Retinal pigment epithelial cell (primary cell): ENCODE results near the gene BSDC1.
"Not testable (repeated sequence)": the region's sequence is repeated elsewhere in the genome, so short reads cannot be mapped to it uniquely, and the experiment has no call there.

Experiments used
- DNase-seq: peaks from one replicate; pipeline ENCODE4 v3.0.0-alpha.2; 2010; ENCODE audit warnings: low read depth
- H3K4me3 ChIP-seq: 2 replicates; pipeline ENCODE4 v1.5.1; 2011; ENCODE audit warnings: mild to moderate bottlenecking, low read length, control low read depth, moderate library complexity
- CTCF ChIP-seq: conservative IDR thresholded peaks from 2 replicates; pipeline ENCODE4 v1.5.1; 2011; ENCODE audit warnings: low read depth, low read length, control low read depth, inconsistent platforms

Gene BSDC1

DNA sequence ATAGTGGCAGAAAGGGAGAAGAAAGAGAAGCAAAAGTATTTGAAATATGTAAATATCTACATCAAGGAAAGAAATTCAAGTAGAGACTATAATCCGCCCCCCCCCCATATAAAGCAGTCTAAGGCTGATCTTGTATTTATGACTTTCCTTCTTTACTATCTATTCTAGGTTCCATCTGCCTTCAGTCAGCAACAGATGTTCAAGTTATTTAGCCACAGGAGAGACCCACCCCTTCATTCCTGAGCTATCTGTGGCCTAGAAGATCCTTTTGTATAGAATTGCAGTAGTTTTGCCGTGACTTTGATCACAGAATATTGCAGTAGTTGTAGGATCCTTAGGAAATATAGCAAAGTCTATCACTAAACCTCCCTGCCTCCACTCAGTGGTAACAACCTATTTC, 10.7 kb upstream of the BSDC1 start:
- H3K4me3 ChIP-seq, result no peak overlapping the region
- no peak for DNase-seq
- no peak for TF ChIP-seq CTCF

DNA sequence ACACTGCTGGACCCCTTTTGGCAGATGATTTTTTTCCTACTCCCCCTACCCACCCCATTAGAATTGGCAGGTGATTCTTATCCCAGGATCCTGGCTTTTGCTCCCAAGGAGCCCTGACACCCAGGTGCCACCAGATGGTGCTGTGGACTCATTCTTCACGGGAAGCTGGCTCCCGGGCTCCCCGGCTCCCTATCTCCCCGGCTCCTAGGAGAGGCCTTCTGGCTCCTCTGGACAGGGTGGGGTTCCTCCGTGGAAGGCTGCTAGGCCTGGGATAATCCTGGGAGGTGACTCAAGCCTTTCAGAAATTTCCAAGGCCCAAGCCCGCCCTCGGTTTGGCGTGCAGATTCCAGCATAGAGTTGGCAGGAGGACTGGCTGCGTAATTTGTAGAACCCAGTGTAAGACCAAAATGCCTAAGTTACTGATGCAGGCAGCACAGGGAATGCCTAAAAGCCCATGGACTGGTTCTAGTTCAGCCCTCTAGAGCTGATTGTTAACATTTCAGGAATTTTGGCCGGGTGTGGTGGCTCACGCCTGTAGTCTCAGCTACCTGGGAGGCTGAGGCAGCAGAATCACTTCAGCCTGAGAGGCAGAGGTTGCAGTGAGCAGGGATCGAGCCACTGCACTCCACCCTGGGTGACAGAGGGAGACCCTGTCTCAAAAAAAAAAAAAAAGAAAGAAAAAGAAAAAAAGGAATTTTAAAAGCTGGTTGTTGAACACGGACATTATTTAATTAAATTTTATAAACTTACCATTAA, 6.8 kb upstream of the BSDC1 start:
- TF ChIP-seq CTCF, result peak; percentile 96
- no peak overlapping the region for H3K4me3 ChIP-seq
- peak; percentile 72 for DNase-seq

- no peak overlapping the region for H3K4me3 ChIP-seq
- no peak for DNase-seq
- TF ChIP-seq CTCF, result no peak
Observed at GRCh38 chr1:32399843-32400242, 5.6 kb upstream of the BSDC1 start.

DNA sequence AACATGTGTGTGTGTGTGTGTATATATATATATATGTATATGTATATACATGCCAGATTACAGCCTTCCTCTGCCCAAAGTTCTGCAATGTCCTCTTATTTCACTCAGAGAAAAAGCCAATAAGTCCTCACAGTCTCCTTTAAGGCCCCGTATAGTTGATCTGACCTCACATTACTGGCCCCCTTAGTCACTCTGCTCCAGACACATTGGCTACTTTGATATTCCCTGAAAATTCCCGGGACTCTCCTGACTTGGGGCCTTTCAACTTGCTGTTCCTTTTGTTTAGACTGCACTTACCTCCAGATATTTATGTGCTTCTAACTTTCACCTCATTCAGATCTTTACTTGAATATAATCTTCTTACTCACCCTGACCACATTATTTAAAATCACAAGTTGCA, 4.2 kb upstream of the BSDC1 start:
- no peak for TF ChIP-seq CTCF
- no peak for DNase-seq

DNA sequence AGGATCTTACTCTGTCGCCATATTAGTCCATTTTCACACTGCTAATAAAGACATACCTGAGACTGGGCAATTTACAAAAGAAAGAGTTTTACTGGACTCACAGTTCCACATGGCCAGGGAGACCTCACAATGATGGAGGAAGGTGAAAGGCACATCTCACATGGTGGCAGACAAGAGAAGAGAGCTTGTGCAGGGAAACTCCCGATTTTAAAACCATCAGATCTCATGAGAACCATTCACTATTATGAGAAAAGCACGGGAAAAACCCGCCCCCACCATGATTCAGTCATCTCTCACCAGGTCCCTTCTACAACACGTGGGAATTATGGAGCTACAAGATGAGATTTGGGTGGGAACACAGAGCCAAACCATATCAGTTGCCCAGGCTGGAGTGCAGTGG, 2.3 kb upstream of the BSDC1 start:
- H3K4me3 ChIP-seq, DNase-seq: not testable (repeated sequence)

More for the DNA sequence above, 4.2 kb upstream of the BSDC1 start:
- H3K4me3 ChIP-seq, result no peak overlapping the region

DNA sequence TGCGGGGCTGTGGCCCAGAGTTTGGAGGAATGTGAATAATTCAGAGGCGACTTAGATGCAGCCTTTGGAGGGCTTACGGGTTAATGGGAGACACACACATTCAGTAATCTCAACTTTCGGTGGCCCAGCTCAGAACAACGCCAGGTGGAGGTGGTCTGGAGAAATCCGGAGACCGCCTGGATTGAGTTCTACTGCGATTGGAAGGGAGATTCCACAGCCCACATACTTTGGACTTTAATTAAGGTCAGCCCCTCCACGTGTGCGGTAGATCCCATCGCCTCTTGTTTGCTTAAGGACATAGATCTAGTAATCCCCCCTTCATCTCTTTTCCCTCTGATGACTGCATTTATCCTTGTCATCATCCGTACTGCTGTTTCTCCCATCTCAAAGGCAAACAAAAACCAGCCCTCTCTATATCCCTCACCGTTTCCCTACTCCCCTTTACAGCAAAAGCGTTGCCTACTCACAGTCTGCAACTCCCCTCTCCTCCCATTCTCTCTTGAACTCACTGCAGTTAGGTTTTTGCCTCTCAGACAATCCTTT, 720 bp upstream of the BSDC1 start:
- DNase-seq, result no peak
- no peak for TF ChIP-seq CTCF

GRCh38 chr1:32393832-32394140, 455 bp downstream of the BSDC1 start:
- DNase-seq, result no peak
- TF ChIP-seq CTCF, result no peak
- peak overlapping the region; percentile 94 for H3K4me3 ChIP-seq

More for the DNA sequence above, 720 bp upstream of the BSDC1 start:
- H3K4me3 ChIP-seq, result peak overlapping the region; percentile 94
